ENCODE data around the gene MSH5.
A peak's percentile ranks its signal among the peaks of the same experiment; 100 is the strongest.
"Not testable (repeated sequence)": the region's sequence is repeated elsewhere in the genome, so short reads cannot be mapped to it uniquely, and the experiment has no call there.

MSH5 gene

GRCh38 chr6:31794866-31795615, 55.2 kb downstream of the MSH5 start:
- ATAC-seq (ENCODE audit: low read depth), result peak; percentile 17
- H3K4me1 Mint-ChIP-seq, result peaks cover 26% of the 10 kb centered on the region

DNA sequence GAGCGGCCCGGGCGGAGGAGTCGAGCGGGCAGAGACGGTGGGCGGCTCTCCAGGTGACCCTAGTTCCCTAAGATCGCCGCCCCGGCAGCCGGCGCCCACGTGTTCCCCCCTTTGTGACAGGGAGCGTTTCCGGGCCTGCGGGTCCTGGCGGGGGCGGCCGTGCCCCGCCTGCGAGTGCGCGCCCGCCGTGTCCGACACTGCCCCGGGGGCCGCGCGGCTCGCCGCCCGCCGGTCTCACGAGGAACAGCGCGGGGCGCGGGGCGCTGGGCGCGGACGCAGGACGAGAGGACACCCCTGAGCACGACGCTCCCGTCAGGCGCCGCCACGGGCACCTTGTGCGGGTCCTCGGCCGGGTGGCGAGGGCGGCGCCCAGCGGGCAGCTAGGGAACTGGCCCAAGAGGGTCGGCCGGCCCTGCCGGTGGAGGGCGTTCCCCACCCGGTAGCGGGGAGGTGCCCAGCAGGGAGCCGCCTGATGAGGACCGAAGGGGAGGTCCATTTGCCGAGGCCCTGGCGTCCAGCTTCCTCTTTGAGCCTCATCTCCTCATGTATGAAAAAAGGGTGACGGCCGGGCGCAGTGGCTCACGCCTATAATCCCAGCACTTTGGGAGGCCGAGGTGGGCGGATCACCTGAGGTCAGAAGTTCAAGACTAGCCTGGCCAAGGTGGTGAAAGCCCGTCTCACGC, 56.0 kb downstream of the MSH5 start, which contains the start of gene VARS1:
VARS1 (minus strand) TSS at position 137 of the 683 bp plus-strand sequence. CDS start 535 bp downstream, outside the sequence.
- no peaks in the 10 kb centered on the region for H3K9me3 Mint-ChIP-seq
- ATAC-seq (ENCODE audit: low read depth) (peak; percentile 82), DNase-seq (ENCODE audit: low spot score in 2 of 2) (peak; percentile 87 to 97)
- peak within 1 kb of the TSS; percentile 87 for H3K4me3 Mint-ChIP-seq
- peaks cover 9% of the 10 kb centered on the region for H3K36me3 Mint-ChIP-seq
- H3K27ac Mint-ChIP-seq, result peak within 1 kb of the TSS; percentile 96
- peaks cover 23% of the 10 kb centered on the region for H3K4me1 Mint-ChIP-seq
- no peaks in the 10 kb centered on the region for H3K27me3 Mint-ChIP-seq

More at GRCh38 chr6:31794866-31795615, 55.2 kb downstream of the MSH5 start:
- H3K27ac Mint-ChIP-seq, result peak overlapping the region; percentile 96
- no peaks in the 10 kb centered on the region for H3K9me3 Mint-ChIP-seq
- H3K4me3 Mint-ChIP-seq, result peak overlapping the region; percentile 87
- H3K36me3 Mint-ChIP-seq, result peaks cover 12% of the 10 kb centered on the region
- DNase-seq (ENCODE audit: low spot score in 2 of 2), result no peak
- H3K27me3 Mint-ChIP-seq, result no peaks in the 10 kb centered on the region

DNA sequence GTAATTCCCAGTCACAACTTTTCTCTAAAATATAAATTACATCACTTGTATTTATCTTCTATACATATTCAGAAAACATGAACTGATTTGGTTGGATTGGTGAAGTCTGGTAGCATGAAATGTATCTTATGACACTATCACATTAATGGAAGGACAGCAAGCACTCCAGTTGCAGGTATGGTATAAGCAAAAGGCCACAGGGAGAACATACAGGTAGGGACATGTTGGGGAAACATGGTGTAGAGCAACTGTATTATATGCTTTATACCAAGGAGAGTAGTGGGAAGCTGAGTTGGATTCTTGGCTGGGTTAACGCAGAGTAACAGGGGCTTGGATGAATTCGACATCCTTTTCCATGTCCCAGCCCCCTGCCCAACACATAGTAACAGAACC, 57.2 kb downstream of the MSH5 start:
- ATAC-seq (ENCODE audit: low read depth) (no peak), DNase-seq (ENCODE audit: low spot score in 2 of 2) (no peak)
- Mint-ChIP-seq H3K4me1 (peaks cover 16% of the 10 kb centered on the region), H3K9me3 (no peaks in the 10 kb centered on the region), H3K27me3 (no peaks in the 10 kb centered on the region), H3K36me3 (peaks cover 5% of the 10 kb centered on the region), H3K4me3 (no peak overlapping the region), H3K27ac (no peak overlapping the region)

- DNase-seq (ENCODE audit: low spot score in 2 of 2) (peak in 1 of 2 donors; percentile 29), ATAC-seq (ENCODE audit: low read depth) (peak; percentile 41)
- no peaks in the 10 kb centered on the region for H3K9me3 Mint-ChIP-seq
- peaks cover 16% of the 10 kb centered on the region for H3K4me1 Mint-ChIP-seq
- H3K27me3 Mint-ChIP-seq, result no peaks in the 10 kb centered on the region
- peak overlapping the region; percentile 60 for H3K4me3 Mint-ChIP-seq
- peak overlapping the region; percentile 40 for H3K27ac Mint-ChIP-seq
- peaks cover 5% of the 10 kb centered on the region for H3K36me3 Mint-ChIP-seq
Observed at GRCh38 chr6:31797588-31797987, 57.8 kb downstream of the MSH5 start.

- no peak for DNase-seq (ENCODE audit: low spot score in 2 of 2)
- peaks cover 8% of the 10 kb centered on the region for H3K4me1 Mint-ChIP-seq
- no peak overlapping the region for H3K27ac Mint-ChIP-seq
- no peaks in the 10 kb centered on the region for H3K27me3 Mint-ChIP-seq
- H3K4me3 Mint-ChIP-seq, result no peak overlapping the region
- no peak for ATAC-seq (ENCODE audit: low read depth)
- H3K36me3 Mint-ChIP-seq, result peaks cover 10% of the 10 kb centered on the region
- H3K9me3 Mint-ChIP-seq, result no peaks in the 10 kb centered on the region
Observed at GRCh38 chr6:31799781-31800180, 60.0 kb downstream of the MSH5 start.

GRCh38 chr6:31801031-31801927, 61.5 kb downstream of the MSH5 start:
- not testable (repeated sequence) for H3K36me3 Mint-ChIP-seq; H3K27me3 Mint-ChIP-seq; ATAC-seq (ENCODE audit: low read depth); H3K9me3 Mint-ChIP-seq; H3K27ac Mint-ChIP-seq; DNase-seq (ENCODE audit: low spot score in 2 of 2); H3K4me3 Mint-ChIP-seq
- peaks cover 13% of the 10 kb centered on the region for H3K4me1 Mint-ChIP-seq

GRCh38 chr6:31805939-31806469, 66.2 kb downstream of the MSH5 start:
- Mint-ChIP-seq H3K4me3 (peak overlapping the region; percentile 88), H3K36me3 (peaks cover 10% of the 10 kb centered on the region), H3K27ac (peak overlapping the region; percentile 93), H3K9me3 (no peaks in the 10 kb centered on the region), H3K4me1 (peaks cover 13% of the 10 kb centered on the region), H3K27me3 (no peaks in the 10 kb centered on the region)
- ATAC-seq (ENCODE audit: low read depth) (peak; percentile 8), DNase-seq (ENCODE audit: low spot score in 2 of 2) (no peak)

DNA sequence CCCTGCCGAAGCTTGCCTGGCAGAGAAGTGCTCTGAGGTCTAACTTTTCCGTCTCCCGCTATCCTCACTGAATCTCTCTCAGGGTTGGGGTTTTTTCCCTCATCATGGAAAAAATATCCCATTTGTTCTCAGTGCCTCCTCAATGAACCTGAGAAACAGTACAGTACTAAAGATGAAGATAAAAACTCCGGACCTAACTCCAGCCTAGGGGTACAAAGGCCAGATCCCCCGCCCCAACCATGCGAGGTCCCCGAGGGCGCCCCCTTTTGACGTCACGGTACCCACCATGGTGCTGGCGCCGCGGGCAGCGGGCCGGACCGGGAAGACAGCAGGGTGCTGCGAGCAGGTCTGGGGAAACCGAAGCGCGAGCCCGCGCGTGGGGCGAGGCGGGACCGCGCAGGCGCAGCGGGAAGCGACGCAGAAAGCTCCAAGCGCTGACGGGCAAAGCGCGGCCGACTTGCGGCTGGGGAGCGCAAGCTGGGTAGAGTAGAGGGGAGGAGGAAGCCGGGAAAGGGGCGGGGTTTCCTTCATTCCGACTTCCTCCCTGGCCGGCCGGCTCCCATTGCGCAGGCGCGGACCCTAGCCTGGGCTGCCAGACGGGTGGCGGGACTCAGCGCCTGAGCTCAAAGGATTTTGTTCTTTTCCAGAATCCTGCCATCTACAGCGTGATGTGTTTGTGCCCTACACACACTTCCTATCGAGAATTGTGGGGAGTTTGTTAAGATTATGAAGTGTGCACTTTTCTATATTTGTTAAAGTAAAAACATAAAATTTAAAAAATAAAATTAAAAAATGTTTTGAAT, 66.9 kb downstream of the MSH5 start, which contains the start of gene LSM2:
LSM2 (minus strand) TSS at position 497 of the 803 bp plus-strand sequence; CDS start at position 288, 209 bp downstream.
- Mint-ChIP-seq H3K27me3 (no peaks in the 10 kb centered on the region), H3K36me3 (peaks cover 10% of the 10 kb centered on the region)

DNA sequence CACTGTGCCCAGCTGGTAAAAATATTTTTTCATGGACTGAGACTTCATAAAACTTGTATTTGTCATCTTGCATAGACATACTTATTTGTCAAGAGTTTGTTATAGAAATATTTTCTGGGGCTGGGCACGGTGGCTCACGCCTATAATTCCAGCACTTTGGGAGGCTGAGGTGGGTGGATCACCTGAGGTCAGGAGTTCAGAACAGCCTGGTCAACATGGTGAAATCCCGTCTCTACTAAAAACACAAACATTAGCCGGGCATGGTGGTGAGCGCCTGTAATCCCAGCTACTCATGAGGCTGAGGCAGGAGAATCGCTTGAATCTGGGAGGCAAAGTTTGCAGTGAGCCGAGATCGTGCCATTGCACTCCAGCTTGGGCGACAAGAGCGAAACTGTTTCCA, 68.8 kb downstream of the MSH5 start:
- not testable (repeated sequence) for DNase-seq (ENCODE audit: low spot score in 2 of 2); ATAC-seq (ENCODE audit: low read depth); H3K9me3 Mint-ChIP-seq; H3K36me3 Mint-ChIP-seq; H3K4me3 Mint-ChIP-seq; H3K27ac Mint-ChIP-seq; H3K27me3 Mint-ChIP-seq
- peaks cover 16% of the 10 kb centered on the region for H3K4me1 Mint-ChIP-seq

More for the DNA sequence above, 66.9 kb downstream of the MSH5 start, which contains the start of gene LSM2:
- DNase-seq (ENCODE audit: low spot score in 2 of 2) (peak; percentile 92 to 95), ATAC-seq (ENCODE audit: low read depth) (peak; percentile 97)
- Mint-ChIP-seq H3K4me3 (peak within 1 kb of the TSS; percentile 88), H3K4me1 (peaks cover 13% of the 10 kb centered on the region), H3K9me3 (no peaks in the 10 kb centered on the region), H3K27ac (peak within 1 kb of the TSS; percentile 93)

- Mint-ChIP-seq H3K27ac (no peak overlapping the region), H3K4me1 (peaks cover 13% of the 10 kb centered on the region), H3K27me3 (no peaks in the 10 kb centered on the region), H3K36me3 (peaks cover 3% of the 10 kb centered on the region), H3K9me3 (no peaks in the 10 kb centered on the region), H3K4me3 (no peak overlapping the region)
- DNase-seq (ENCODE audit: low spot score in 2 of 2), result no peak
- ATAC-seq (ENCODE audit: low read depth), result no peak
Observed at GRCh38 chr6:31811645-31812044, 71.8 kb downstream of the MSH5 start.
